ENCODE data around the gene PSD. TPM values are rescaled to one million over a fixed set of nuclear protein-coding genes. Genes with fewer than 3 reads are reported as not detected.
A peak's percentile ranks its signal among the peaks of the same experiment; 100 is the strongest.

Gene PSD
- total RNA-seq, 1 experiment from 2014 or later = 1.6 TPM

DNA sequence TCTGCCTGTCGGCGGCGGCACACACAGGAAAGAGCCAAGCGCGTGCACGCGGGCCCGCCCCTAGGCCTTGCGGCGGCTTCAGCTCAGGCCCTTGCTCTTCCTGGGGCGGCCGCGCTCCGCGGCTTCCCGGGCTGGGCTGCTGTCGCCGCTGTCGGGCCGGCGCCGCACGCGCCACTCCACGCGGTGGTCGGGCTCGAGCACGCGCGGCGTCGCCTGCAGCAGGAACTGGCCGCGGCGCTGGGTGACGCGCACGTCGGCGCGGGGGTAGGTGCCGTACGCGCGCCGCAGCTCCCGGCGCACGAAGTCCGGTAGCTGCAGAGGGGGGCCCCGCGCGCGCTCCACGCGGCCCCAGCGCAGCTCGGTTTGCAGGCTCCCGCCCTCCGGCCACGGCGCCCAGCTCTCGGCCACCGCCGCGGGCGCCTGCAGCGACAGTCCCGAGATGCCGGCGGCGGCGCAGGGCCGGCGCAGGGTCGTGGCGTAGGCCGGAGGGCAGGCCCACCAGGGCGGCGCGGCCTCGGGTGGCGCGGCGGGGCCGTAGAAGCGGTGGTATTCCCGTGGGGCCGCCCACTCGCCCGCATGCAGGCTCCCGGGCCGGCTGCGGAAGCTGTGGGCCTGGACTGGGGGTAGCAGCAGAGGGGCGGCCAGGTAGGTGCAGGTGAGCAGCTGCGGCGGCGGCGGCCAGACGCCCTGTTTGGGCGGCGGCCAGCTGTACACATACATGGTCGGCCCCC, 32.0 kb upstream of the PSD start:
- H2AFZ ChIP-seq = peak overlapping the region; percentile 80
- no peak for TF ChIP-seq CTCF (conservative IDR thresholded peaks at IDR 0.05)
- no peak for TF ChIP-seq EZH2 (IDR thresholded peaks at IDR 0.05; ENCODE audit: low read depth)
- peak overlapping the region; percentile 78 for H3K4me2 ChIP-seq
- ChIA-PET POLR2A (ENCODE audit: unreplicated experiment) (interaction anchor here (0.5 to 0.8 kb wide), 4 partner anchors 11 to 276 kb away, joined by 3 to 10 read pairs (median 6); partner anchors contain the start of gene FBXL15), CTCF (no interaction called here)
- no TSS peak for BruUV-seq (replicated peaks)
- H3K9me3 ChIP-seq (ENCODE audit: insufficient read depth, low read depth) = no peaks in the 10 kb centered on the region
- no peaks in the 10 kb centered on the region for H3K27me3 ChIP-seq (ENCODE audit: insufficient read depth, low read depth)
- intact Hi-C loops (cut with micrococcal nuclease; ENCODE audit: unreplicated experiment) = no loop called here
- H3K4me1 ChIP-seq (replicated peaks; ENCODE audit: insufficient read depth) = peaks cover 17% of the 10 kb centered on the region
- no peaks in the 10 kb centered on the region for H3K9me2 ChIP-seq (ENCODE audit: insufficient read depth)
- peak overlapping the region; percentile 59 for H3K27ac ChIP-seq
- peak; percentile 50 to 82 for DNase-seq
- peaks cover 7% of the 10 kb centered on the region; the same call in 1 of the 2 replicates for H3F3A ChIP-seq (ENCODE audit: insufficient read depth, low read depth)
- peaks cover 20% of the 10 kb centered on the region for H3K79me2 ChIP-seq (ENCODE audit: low read depth)
- H4K20me1 ChIP-seq (ENCODE audit: insufficient read depth) = no peaks in the 10 kb centered on the region
- H3K36me3 ChIP-seq (ENCODE audit: low read depth) = no peaks in the 10 kb centered on the region
- peak overlapping the region; percentile 77 for H3K4me3 ChIP-seq

GRCh38 chr10:102450124-102450373, 31.5 kb upstream of the PSD start:
- H2AFZ ChIP-seq = peak overlapping the region; percentile 80
- H4K20me1 ChIP-seq (ENCODE audit: insufficient read depth) = no peaks in the 10 kb centered on the region
- H3K9me3 ChIP-seq (ENCODE audit: insufficient read depth, low read depth) = no peaks in the 10 kb centered on the region
- H3K4me2 ChIP-seq = peak overlapping the region; percentile 78
- TSS peak; percentile 41 for BruUV-seq (replicated peaks)
- H3K4me3 ChIP-seq = peak overlapping the region; percentile 77
- ChIA-PET CTCF (no interaction called here), POLR2A (ENCODE audit: unreplicated experiment) (interaction anchor here (0.6 to 0.8 kb wide), 2 partner anchors 253 to 276 kb away, joined by 5 to 7 read pairs; no protein-coding TSS in a partner anchor)
- intact Hi-C loops (cut with micrococcal nuclease; ENCODE audit: unreplicated experiment) = no loop called here
- H3K9me2 ChIP-seq (ENCODE audit: insufficient read depth) = no peaks in the 10 kb centered on the region
- peaks cover 7% of the 10 kb centered on the region; the same call in 1 of the 2 replicates for H3F3A ChIP-seq (ENCODE audit: insufficient read depth, low read depth)
- no peaks in the 10 kb centered on the region for H3K27me3 ChIP-seq (ENCODE audit: insufficient read depth, low read depth)
- no peaks in the 10 kb centered on the region for H3K36me3 ChIP-seq (ENCODE audit: low read depth)
- H3K79me2 ChIP-seq (ENCODE audit: low read depth) = peaks cover 20% of the 10 kb centered on the region
- TF ChIP-seq CTCF (conservative IDR thresholded peaks at IDR 0.05) = no peak
- no peak for TF ChIP-seq EZH2 (IDR thresholded peaks at IDR 0.05; ENCODE audit: low read depth)
- H3K4me1 ChIP-seq (replicated peaks; ENCODE audit: insufficient read depth) = peaks cover 17% of the 10 kb centered on the region
- DNase-seq = no peak
- H3K27ac ChIP-seq = peak overlapping the region; percentile 59

DNA sequence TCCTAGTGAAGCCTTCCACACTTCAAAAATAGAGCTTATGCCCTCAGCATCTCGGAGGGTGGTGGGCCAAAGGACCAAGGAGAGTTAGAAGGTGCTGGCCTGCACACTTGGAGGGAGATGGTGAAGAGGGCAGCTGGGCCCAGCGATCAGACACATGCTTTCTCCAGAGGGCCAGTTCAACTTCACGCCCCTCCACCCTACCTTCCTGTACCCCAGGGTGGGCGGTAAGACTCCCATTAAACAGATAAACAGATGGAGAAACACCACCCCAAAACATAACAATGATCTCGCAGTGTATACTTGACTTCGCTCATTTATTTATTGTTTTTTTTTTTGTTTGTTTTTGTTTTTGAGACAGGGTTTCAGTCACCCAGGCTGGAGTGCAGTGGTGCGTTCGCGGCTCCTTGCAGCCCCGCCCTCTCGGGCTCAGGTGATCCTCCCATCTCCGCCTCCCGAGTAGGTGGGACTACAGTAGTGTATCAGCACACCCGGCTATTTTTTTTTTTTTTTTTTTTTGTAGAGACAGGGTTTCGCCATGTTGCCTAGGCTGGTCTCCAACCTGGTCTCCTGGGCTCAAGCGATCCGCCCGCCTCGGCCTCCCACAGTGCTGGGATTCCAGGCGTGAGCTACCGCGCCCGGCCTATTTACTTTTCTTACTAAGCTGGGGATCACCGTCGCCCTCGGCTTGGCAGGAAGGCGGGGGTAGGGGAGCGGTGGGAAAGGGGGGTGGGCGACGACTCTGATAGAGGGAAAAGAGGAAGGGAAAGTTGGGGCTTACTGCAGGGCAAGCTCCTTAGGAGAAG, 30.9 kb upstream of the PSD start:
- no peaks in the 10 kb centered on the region for H3K9me3 ChIP-seq (ENCODE audit: insufficient read depth, low read depth)
- TSS peak; percentile 67 for BruUV-seq (replicated peaks)
- peak; percentile 76 to 77 for DNase-seq
- no peaks in the 10 kb centered on the region for H4K20me1 ChIP-seq (ENCODE audit: insufficient read depth)
- POLR2A ChIA-PET (ENCODE audit: unreplicated experiment) = interaction anchor here (0.8 kb wide), 1 partner anchor 275 kb away, joined by 7 read pairs; no protein-coding TSS in a partner anchor
- intact Hi-C loops (cut with micrococcal nuclease; ENCODE audit: unreplicated experiment) = no loop called here
- peak overlapping the region; percentile 80 for H2AFZ ChIP-seq
- H3K4me2 ChIP-seq = peak overlapping the region; percentile 78
- H3K27ac ChIP-seq = peak overlapping the region; percentile 59
- no peak for TF ChIP-seq EZH2 (IDR thresholded peaks at IDR 0.05; ENCODE audit: low read depth)
- TF ChIP-seq CTCF (conservative IDR thresholded peaks at IDR 0.05) = no peak
- no peaks in the 10 kb centered on the region for H3K36me3 ChIP-seq (ENCODE audit: low read depth)
- H3K79me2 ChIP-seq (ENCODE audit: low read depth) = peaks cover 20% of the 10 kb centered on the region
- H3K9me2 ChIP-seq (ENCODE audit: insufficient read depth) = no peaks in the 10 kb centered on the region
- H3K4me1 ChIP-seq (replicated peaks; ENCODE audit: insufficient read depth) = peaks cover 17% of the 10 kb centered on the region
- CTCF ChIA-PET = no interaction called here
- no peaks in the 10 kb centered on the region for H3K27me3 ChIP-seq (ENCODE audit: insufficient read depth, low read depth)
- H3K4me3 ChIP-seq = peak overlapping the region; percentile 77
- H3F3A ChIP-seq (ENCODE audit: insufficient read depth, low read depth) = peaks cover 7% of the 10 kb centered on the region; the same call in 1 of the 2 replicates

All from PC-9 (cell line).